Measurements from ENCODE around the gene CTRB1.

DNA sequence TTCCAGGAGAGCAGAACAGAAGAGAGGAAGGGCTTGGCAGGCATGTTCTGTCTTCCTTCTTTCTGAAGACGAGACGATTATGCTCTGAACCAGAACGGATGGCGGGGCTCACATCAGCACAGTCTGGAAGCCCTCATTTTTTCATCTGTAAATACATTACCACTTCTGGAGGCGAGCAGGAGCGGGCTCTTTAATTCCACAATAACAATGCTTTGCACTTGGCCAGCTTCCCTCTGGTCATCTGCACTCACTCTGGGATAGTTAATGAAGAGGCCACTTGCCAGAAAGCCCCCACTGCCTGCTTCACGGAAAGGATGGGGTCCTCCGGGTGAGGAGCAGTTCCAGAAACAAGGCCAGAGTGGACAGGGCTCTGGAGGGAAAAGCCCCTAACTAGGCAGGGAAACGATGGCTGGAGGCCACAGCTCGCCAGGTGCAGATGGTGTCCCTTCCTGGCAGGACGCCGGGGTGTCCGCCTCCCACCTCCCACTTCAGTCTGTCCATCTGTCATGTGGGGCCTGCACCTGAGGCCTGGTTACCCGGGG, 45.7 kb downstream of the CTRB1 start:
- TF ChIP-seq, protein P1, sequence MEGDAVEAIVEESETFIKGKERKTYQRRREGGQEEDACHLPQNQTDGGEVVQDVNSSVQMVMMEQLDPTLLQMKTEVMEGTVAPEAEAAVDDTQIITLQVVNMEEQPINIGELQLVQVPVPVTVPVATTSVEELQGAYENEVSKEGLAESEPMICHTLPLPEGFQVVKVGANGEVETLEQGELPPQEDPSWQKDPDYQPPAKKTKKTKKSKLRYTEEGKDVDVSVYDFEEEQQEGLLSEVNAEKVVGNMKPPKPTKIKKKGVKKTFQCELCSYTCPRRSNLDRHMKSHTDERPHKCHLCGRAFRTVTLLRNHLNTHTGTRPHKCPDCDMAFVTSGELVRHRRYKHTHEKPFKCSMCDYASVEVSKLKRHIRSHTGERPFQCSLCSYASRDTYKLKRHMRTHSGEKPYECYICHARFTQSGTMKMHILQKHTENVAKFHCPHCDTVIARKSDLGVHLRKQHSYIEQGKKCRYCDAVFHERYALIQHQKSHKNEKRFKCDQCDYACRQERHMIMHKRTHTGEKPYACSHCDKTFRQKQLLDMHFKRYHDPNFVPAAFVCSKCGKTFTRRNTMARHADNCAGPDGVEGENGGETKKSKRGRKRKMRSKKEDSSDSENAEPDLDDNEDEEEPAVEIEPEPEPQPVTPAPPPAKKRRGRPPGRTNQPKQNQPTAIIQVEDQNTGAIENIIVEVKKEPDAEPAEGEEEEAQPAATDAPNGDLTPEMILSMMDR (IDR thresholded peaks at IDR 0.05), result no peak
- peak in 1 of 2 donors; percentile 13 for TF ChIP-seq POLR2A (IDR thresholded peaks at IDR 0.05)

Data from thyroid gland (tissue), 4 donors.